GM12878 (cell line): ENCODE measurements around the gene NLRC5. TPM values are rescaled to one million over a fixed set of nuclear protein-coding genes. Genes with fewer than 3 reads are reported as not detected.

Experiments
- ATF7 ChIP-seq: fragments of 450-650 bp; IDR thresholded peaks from 2 replicates; pipeline ENCODE4 v1.6.1; 2016; ENCODE audit warnings: low read depth, mild to moderate bottlenecking
- CBX5 ChIP-seq: sonication (generic); IDR thresholded peaks from 2 replicates; pipeline ENCODE4 v1.6.1; 2016; ENCODE audit warnings: low read depth, moderate library complexity, mild to moderate bottlenecking, inconsistent platforms
- CEBPB ChIP-seq, 2 experiments: fragments of 150-350 bp in 1 of 2; IDR thresholded peaks; 2 replicates each; pipeline ENCODE4 v1.6.1; 2012 to 2014; ENCODE audit warnings: low read depth in 2 of 2, low read length in 2 of 2, borderline replicate concordance in 1 of 2, inconsistent platforms in 1 of 2
- EZH2 ChIP-seq: IDR thresholded peaks from 2 replicates; pipeline ENCODE4 v1.6.1; 2012; ENCODE audit warnings: low read depth, mild to moderate bottlenecking, control low read depth, inconsistent platforms, low read length, borderline replicate concordance; ENCODE audit not compliant: control insufficient read depth
- GATAD2B ChIP-seq: fragments of 450-650 bp; conservative IDR thresholded peaks from 2 replicates; pipeline ENCODE4 v1.6.1; 2017; ENCODE audit warnings: low read depth, mild to moderate bottlenecking, moderate library complexity
- HDAC2 ChIP-seq: fragments of 200-600 bp; sonication (generic); IDR thresholded peaks from 2 replicates; pipeline ENCODE4 v1.6.1; 2017
- JUND ChIP-seq: IDR thresholded peaks from 2 replicates; pipeline ENCODE4 v1.6.1; 2012; ENCODE audit warnings: low read depth, mild to moderate bottlenecking, low read length, improper control_type of control experiment, moderate library complexity
- MEF2A ChIP-seq: IDR thresholded peaks from 2 replicates; pipeline ENCODE4 v1.6.1; 2011; ENCODE audit warnings: low read depth, mild to moderate bottlenecking, low read length, moderate library complexity; ENCODE audit not compliant: insufficient read depth
- MLLT1 ChIP-seq: fragments of 450-650 bp; IDR thresholded peaks from 2 replicates; pipeline ENCODE4 v1.6.1; 2016; ENCODE audit warnings: mild to moderate bottlenecking
- NBN ChIP-seq: fragments of 450-650 bp; IDR thresholded peaks from 2 replicates; pipeline ENCODE4 v1.6.1; 2016
- NR2C1 ChIP-seq: fragments of 450-650 bp; IDR thresholded peaks from 2 replicates; pipeline ENCODE4 v1.6.1; 2017; ENCODE audit warnings: antibody characterized with exemption, mild to moderate bottlenecking, moderate library complexity
- PAX5 ChIP-seq: IDR thresholded peaks from 2 replicates; pipeline ENCODE4 v1.6.1; 2011; ENCODE audit warnings: low read depth, low read length, borderline replicate concordance
- PKNOX1 ChIP-seq: fragments of 450-650 bp; IDR thresholded peaks from 2 replicates; pipeline ENCODE4 v1.6.1; 2016; ENCODE audit warnings: mild to moderate bottlenecking
- RAD51 ChIP-seq: fragments of 450-650 bp; IDR thresholded peaks from 2 replicates; pipeline ENCODE4 v1.6.1; 2016; ENCODE audit warnings: moderate library complexity, mild to moderate bottlenecking, inconsistent platforms
- RBBP5 ChIP-seq: fragments of 200-600 bp; sonication (generic); conservative IDR thresholded peaks from 2 replicates; pipeline ENCODE4 v1.6.1; 2016
- RELA ChIP-seq: fragments of 450-650 bp; IDR thresholded peaks from 2 replicates; pipeline ENCODE4 v1.8.0; 2014; ENCODE audit warnings: borderline replicate concordance; ENCODE audit not compliant: partially characterized antibody
- RUNX3 ChIP-seq: IDR thresholded peaks from 2 replicates; pipeline ENCODE4 v1.6.1; 2012; ENCODE audit warnings: low read length, inconsistent platforms
- SMAD1 ChIP-seq: fragments of 450-650 bp; IDR thresholded peaks from 2 replicates; pipeline ENCODE4 v1.6.1; 2018; ENCODE audit warnings: mild to moderate bottlenecking, low read depth; ENCODE audit not compliant: partially characterized antibody
- SPI1 ChIP-seq: IDR thresholded peaks from 2 replicates; pipeline ENCODE4 v1.6.1; 2011; ENCODE audit warnings: low read depth, mild to moderate bottlenecking, low read length, moderate library complexity, borderline replicate concordance; ENCODE audit not compliant: insufficient read depth
- polyA plus RNA-seq, 11 experiments: library from polyadenylated mRNA; depleted of rRNA in 4 of 11; unstranded in 6 of 11; stranded (reverse) in 5 of 11; fragments of >200 nt; fragmentation: Nextera tagmentation in 4 of 11; fragmentation: Illumina TruSeq in 1 of 11; extraction: Ambion mirVana in 4 of 11; extraction: Trizol in 1 of 11; gene quantifications; 1 replicate in 1 of 11; 2 replicates in 10 of 11; pipeline versions ENCODE4 v1.2.1 to v1.2.3, GENCODE V29; 2011 to 2016; ENCODE audit warnings: inconsistent platforms in 2 of 11, missing spikeins in 2 of 11, low read depth in 1 of 11
- total RNA-seq, 4 experiments: library from RNA; depleted of rRNA in 3 of 4; stranded (reverse); fragments of >200 nt in 3 of 4; fragmentation: Illumina TruSeq in 1 of 4; extraction: Trizol in 1 of 4; gene quantifications; 2 replicates each; pipeline versions ENCODE4 v1.2.1 to v1.2.3, GENCODE V29; 2013 to 2021
- TF ChIP-seq, protein P1 (sequence below): fragments of 450-650 bp; IDR thresholded peaks from 2 replicates; pipeline ENCODE4 v1.6.1; 2017; ENCODE audit warnings: mild to moderate bottlenecking, low read depth, inconsistent platforms; ENCODE audit not compliant: poor library complexity, severe bottlenecking
- TF ChIP-seq, protein P2 (sequence below): IDR thresholded peaks from 2 replicates; pipeline ENCODE4 v1.6.1; 2011; ENCODE audit warnings: borderline replicate concordance, low read depth, mild to moderate bottlenecking, moderate library complexity, low read length; ENCODE audit not compliant: insufficient read depth, poor library complexity, severe bottlenecking
- TF ChIP-seq, protein P3 (sequence below): fragments of 450-650 bp; IDR thresholded peaks from 2 replicates; pipeline ENCODE4 v1.6.1; 2014; ENCODE audit warnings: mild to moderate bottlenecking

The NLRC5 gene
- total and polyA plus RNA-seq, 10 of the 15 experiments (the other 5 are each of a cell fraction or from before 2014, with no cell fraction given) = 13.1 to 105 (median 57.3) TPM

GRCh38 chr16:57042157-57043111 lies 53.1 kb downstream of the NLRC5 start (continued):
- TF ChIP-seq PKNOX1 = 0 out of 2 replicates have a peak, but pooled peaks have one; percentile 5
- TF ChIP-seq, protein P1, sequence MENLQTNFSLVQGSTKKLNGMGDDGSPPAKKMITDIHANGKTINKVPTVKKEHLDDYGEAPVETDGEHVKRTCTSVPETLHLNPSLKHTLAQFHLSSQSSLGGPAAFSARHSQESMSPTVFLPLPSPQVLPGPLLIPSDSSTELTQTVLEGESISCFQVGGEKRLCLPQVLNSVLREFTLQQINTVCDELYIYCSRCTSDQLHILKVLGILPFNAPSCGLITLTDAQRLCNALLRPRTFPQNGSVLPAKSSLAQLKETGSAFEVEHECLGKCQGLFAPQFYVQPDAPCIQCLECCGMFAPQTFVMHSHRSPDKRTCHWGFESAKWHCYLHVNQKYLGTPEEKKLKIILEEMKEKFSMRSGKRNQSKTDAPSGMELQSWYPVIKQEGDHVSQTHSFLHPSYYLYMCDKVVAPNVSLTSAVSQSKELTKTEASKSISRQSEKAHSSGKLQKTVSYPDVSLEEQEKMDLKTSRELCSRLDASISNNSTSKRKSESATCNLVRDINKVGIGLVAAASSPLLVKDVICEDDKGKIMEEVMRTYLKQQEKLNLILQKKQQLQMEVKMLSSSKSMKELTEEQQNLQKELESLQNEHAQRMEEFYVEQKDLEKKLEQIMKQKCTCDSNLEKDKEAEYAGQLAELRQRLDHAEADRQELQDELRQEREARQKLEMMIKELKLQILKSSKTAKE = peak; percentile 92
- TF ChIP-seq MLLT1 = no peak
- TF ChIP-seq GATAD2B = peak; percentile 68; the same call in 1 of the 2 replicates
- TF ChIP-seq RELA = peak; percentile 2
- TF ChIP-seq, protein P2, sequence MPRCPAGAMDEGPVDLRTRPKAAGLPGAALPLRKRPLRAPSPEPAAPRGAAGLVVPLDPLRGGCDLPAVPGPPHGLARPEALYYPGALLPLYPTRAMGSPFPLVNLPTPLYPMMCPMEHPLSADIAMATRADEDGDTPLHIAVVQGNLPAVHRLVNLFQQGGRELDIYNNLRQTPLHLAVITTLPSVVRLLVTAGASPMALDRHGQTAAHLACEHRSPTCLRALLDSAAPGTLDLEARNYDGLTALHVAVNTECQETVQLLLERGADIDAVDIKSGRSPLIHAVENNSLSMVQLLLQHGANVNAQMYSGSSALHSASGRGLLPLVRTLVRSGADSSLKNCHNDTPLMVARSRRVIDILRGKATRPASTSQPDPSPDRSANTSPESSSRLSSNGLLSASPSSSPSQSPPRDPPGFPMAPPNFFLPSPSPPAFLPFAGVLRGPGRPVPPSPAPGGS = peak; percentile 71
- no peak for TF ChIP-seq NR2C1
- TF ChIP-seq PAX5 = peak; percentile 80
- TF ChIP-seq RAD51 = peak; percentile 66
- 0 out of 2 replicates have a peak, but pooled peaks have one; percentile 68 for TF ChIP-seq JUND
- TF ChIP-seq RUNX3 = no peak
- TF ChIP-seq NBN = peak; percentile 83
- TF ChIP-seq ATF7 = peak; percentile 84
- peak; percentile 70; the same call in 1 of the 2 replicates for TF ChIP-seq MEF2A
- TF ChIP-seq SMAD1 = peak; percentile 22
- TF ChIP-seq CBX5 = no peak
- no peak for TF ChIP-seq RBBP5
- TF ChIP-seq, protein P3, sequence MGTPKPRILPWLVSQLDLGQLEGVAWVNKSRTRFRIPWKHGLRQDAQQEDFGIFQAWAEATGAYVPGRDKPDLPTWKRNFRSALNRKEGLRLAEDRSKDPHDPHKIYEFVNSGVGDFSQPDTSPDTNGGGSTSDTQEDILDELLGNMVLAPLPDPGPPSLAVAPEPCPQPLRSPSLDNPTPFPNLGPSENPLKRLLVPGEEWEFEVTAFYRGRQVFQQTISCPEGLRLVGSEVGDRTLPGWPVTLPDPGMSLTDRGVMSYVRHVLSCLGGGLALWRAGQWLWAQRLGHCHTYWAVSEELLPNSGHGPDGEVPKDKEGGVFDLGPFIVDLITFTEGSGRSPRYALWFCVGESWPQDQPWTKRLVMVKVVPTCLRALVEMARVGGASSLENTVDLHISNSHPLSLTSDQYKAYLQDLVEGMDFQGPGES = no peak
- peak in 1 of 2 experiments; percentile 48; a peak in 1 of 4 replicates for TF ChIP-seq CEBPB (IDR thresholded peaks at IDR 0.05; ENCODE audit: borderline replicate concordance in 1 of 2, low read depth in 2 of 2, low read length in 2 of 2)
- TF ChIP-seq EZH2 = no peak
- no peak for TF ChIP-seq HDAC2
- peak; percentile 76; the same call in 1 of the 2 replicates for TF ChIP-seq SPI1
